HL-60 (cell line): ENCODE data around the gene GBA3.

Experiments used
- DNase-seq, 2 experiments: peaks; one replicate each; pipeline ENCODE4 v3.0.0-alpha.2; 2010 to 2020; ENCODE audit warnings: low read depth in 1 of 2, low spot score in 1 of 2
- H3K27ac ChIP-seq: fragments of 250-450 bp; sonication (Bioruptor Pico); replicated peaks from 2 replicates; pipeline ENCODE4 v1.5.1; 2020; ENCODE audit warnings: mild to moderate bottlenecking, moderate library complexity
- H3K27me3 ChIP-seq: fragments of 250-450 bp; sonication (Bioruptor Pico); 2 replicates; pipeline ENCODE4 v1.5.1; 2021; ENCODE audit warnings: mild to moderate bottlenecking, moderate library complexity; ENCODE audit not compliant: insufficient read depth, poor library complexity, severe bottlenecking
- H3K4me3 ChIP-seq: replicated peaks from 2 replicates; pipeline ENCODE4 v1.5.1; 2011; ENCODE audit warnings: mild to moderate bottlenecking, control low read depth, low read length; ENCODE audit not compliant: insufficient read depth
- GABPA ChIP-seq: IDR thresholded peaks from 2 replicates; pipeline ENCODE4 v1.6.1; 2012; ENCODE audit warnings: low read depth
- POLR2AphosphoS5 ChIP-seq: IDR thresholded peaks from 2 replicates; pipeline ENCODE4 v1.6.1; 2012; ENCODE audit warnings: low read depth
- SPI1 ChIP-seq: IDR thresholded peaks from 2 replicates; pipeline ENCODE4 v1.6.1; 2012; ENCODE audit warnings: low read depth, mild to moderate bottlenecking, borderline replicate concordance
- TF ChIP-seq, protein P1 (sequence below): IDR thresholded peaks from one replicate; pipeline ENCODE4 v1.5.1; 2011; ENCODE audit warnings: low read length, control low read depth, inconsistent platforms; ENCODE audit not compliant: insufficient read depth
- TF ChIP-seq, protein P2 (sequence below): IDR thresholded peaks from 2 replicates; pipeline ENCODE4 v1.6.1; 2012; ENCODE audit warnings: low read depth; ENCODE audit not compliant: insufficient replicate concordance

Gene GBA3

DNA sequence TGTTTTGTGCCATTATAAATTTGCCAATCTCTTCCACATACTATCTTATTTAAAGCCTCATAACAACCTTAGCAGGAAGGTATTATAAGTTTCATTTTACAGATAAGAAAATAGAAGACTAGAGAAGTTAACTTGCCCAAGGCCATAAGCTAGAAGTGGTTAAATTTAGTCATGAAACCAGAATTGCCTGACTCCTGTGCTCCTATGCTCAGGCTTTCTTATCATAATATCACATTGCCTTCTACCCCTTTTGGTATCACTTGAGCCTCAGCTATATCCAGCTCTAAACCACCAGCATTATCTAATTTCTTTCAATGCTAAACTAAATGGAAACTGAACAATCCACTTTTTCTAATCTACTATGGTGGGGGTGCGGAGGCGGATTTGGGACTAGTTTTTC, 164.7 kb downstream of the GBA3 start:
- DNase-seq, result no peak
- TF ChIP-seq SPI1 (no peak), GABPA (no peak), POLR2AphosphoS5 (no peak)
- TF ChIP-seq, protein P1, sequence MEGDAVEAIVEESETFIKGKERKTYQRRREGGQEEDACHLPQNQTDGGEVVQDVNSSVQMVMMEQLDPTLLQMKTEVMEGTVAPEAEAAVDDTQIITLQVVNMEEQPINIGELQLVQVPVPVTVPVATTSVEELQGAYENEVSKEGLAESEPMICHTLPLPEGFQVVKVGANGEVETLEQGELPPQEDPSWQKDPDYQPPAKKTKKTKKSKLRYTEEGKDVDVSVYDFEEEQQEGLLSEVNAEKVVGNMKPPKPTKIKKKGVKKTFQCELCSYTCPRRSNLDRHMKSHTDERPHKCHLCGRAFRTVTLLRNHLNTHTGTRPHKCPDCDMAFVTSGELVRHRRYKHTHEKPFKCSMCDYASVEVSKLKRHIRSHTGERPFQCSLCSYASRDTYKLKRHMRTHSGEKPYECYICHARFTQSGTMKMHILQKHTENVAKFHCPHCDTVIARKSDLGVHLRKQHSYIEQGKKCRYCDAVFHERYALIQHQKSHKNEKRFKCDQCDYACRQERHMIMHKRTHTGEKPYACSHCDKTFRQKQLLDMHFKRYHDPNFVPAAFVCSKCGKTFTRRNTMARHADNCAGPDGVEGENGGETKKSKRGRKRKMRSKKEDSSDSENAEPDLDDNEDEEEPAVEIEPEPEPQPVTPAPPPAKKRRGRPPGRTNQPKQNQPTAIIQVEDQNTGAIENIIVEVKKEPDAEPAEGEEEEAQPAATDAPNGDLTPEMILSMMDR, result no peak
- TF ChIP-seq, protein P2, sequence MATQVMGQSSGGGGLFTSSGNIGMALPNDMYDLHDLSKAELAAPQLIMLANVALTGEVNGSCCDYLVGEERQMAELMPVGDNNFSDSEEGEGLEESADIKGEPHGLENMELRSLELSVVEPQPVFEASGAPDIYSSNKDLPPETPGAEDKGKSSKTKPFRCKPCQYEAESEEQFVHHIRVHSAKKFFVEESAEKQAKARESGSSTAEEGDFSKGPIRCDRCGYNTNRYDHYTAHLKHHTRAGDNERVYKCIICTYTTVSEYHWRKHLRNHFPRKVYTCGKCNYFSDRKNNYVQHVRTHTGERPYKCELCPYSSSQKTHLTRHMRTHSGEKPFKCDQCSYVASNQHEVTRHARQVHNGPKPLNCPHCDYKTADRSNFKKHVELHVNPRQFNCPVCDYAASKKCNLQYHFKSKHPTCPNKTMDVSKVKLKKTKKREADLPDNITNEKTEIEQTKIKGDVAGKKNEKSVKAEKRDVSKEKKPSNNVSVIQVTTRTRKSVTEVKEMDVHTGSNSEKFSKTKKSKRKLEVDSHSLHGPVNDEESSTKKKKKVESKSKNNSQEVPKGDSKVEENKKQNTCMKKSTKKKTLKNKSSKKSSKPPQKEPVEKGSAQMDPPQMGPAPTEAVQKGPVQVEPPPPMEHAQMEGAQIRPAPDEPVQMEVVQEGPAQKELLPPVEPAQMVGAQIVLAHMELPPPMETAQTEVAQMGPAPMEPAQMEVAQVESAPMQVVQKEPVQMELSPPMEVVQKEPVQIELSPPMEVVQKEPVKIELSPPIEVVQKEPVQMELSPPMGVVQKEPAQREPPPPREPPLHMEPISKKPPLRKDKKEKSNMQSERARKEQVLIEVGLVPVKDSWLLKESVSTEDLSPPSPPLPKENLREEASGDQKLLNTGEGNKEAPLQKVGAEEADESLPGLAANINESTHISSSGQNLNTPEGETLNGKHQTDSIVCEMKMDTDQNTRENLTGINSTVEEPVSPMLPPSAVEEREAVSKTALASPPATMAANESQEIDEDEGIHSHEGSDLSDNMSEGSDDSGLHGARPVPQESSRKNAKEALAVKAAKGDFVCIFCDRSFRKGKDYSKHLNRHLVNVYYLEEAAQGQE, result no peak
- H3K27ac ChIP-seq, result no peak overlapping the region
- H3K4me3 ChIP-seq, result no peak overlapping the region
- H3K27me3 ChIP-seq, result no peaks in the 10 kb centered on the region

DNA sequence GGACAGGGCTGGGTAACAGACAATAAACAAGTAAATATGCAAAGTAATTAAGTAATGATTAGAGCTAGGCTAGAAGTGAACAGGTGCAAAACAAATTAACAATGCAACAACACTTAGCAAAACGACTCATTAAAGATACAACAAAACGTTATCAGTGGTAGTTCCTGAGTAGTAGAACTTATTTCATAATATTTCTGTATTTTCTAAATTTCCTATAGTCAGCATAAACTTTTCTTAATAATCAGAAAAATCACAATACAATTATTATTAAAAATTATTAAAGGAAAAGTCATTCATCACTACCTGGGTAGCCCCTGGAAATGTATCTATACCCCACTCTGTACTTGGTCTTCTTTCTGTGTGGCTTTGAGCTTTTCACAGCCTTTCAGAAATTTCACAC, 166.6 kb downstream of the GBA3 start:
- no peak overlapping the region for H3K27ac ChIP-seq
- no peaks in the 10 kb centered on the region for H3K27me3 ChIP-seq
- no peak overlapping the region for H3K4me3 ChIP-seq
- TF ChIP-seq GABPA (no peak), POLR2AphosphoS5 (no peak)
- TF ChIP-seq, protein P2, result no peak
- no peak for DNase-seq
